ENCODE data around the gene NKRF.

DNA sequence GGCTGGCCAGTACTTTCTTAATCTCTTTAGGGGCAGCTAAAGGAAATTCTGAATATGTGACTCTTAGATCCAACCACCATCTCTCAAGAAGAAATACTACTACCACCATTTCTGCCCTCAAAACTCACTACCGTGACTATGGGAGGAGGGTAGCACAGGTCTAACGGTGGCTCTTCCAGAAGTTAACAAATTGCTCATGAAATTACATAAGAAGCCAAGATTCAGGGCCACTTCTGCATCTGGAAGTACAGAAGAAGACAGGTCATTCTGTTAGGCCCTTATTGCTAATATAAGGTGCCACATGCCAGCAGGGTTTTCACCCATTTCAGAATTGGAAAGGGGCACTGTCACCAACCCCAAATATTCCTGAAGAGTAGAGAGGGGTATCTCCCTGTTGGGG is 19.6 kb upstream of the NKRF start:
- TF ChIP-seq, protein P1, sequence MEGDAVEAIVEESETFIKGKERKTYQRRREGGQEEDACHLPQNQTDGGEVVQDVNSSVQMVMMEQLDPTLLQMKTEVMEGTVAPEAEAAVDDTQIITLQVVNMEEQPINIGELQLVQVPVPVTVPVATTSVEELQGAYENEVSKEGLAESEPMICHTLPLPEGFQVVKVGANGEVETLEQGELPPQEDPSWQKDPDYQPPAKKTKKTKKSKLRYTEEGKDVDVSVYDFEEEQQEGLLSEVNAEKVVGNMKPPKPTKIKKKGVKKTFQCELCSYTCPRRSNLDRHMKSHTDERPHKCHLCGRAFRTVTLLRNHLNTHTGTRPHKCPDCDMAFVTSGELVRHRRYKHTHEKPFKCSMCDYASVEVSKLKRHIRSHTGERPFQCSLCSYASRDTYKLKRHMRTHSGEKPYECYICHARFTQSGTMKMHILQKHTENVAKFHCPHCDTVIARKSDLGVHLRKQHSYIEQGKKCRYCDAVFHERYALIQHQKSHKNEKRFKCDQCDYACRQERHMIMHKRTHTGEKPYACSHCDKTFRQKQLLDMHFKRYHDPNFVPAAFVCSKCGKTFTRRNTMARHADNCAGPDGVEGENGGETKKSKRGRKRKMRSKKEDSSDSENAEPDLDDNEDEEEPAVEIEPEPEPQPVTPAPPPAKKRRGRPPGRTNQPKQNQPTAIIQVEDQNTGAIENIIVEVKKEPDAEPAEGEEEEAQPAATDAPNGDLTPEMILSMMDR (IDR thresholded peaks at IDR 0.05; ENCODE audit: insufficient read depth, low read depth, low read length), result no peak
- no peak for TF ChIP-seq EZH2 (IDR thresholded peaks at IDR 0.05; ENCODE audit: insufficient read depth, low read length)

Data from astrocyte (in vitro differentiated cells and primary cell).